ENCODE results near the gene SORCS2.

SORCS2 gene

GRCh38 chr4:7301846-7302630 is 109.7 kb downstream of the SORCS2 start:
- no peak for DNase-seq (ENCODE audit: low read depth, low spot score)

DNA sequence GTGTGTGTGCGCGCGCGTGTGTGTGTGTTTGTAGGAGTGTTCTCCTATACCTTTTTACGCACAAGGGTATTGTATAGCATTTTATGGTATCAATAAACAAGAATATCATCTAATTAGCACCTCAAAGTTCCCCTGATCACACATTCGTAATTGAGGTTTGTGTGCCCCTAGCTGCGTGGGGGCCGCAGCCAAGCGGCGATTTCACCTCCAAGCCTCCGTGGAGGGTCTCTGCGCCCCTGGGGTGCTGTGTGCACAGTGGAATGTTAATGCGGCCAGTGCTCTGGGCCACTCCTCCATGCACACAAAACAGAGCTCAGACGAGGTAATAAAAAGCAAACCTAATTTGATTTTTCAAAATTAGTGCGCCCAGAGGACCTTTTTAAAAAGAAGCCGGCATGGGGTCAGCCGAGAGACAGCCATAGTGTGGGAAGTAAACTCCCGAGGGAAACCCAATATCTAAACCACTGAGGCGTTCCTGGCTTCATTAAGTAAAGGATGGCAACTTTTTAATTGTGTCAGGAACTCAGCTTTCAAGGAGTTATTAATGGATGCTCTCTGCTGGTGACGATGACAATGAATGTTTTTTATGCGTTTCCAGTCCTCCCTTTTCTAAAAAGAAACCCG is 110.6 kb downstream of the SORCS2 start:
- DNase-seq (ENCODE audit: low read depth, low spot score), result no peak

- no peak for DNase-seq (ENCODE audit: low read depth, low spot score)
These were observed 111.2 kb downstream of the SORCS2 start for GRCh38 chr4:7303561-7303960.

DNA sequence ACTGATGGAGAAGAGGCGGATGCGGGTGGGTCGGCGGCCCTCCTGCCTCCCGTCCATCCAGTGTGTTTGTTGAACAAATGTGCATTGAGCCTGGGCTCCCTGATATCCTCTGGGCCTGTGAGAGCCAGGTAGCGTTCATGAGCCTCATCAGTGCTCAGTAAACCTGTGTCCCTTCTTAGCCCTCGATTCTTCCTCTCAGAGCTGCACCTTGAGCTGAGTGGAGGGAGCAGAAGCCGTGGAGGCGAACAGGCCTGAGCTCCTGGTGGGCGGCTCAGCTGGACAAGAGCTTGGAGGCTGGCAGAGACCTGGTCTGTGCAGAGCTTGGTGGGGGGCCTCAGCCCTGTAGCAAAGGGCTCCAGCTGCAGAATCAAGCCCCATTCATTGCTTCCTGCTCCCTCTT is 112.1 kb downstream of the SORCS2 start:
- DNase-seq (ENCODE audit: low read depth, low spot score), result no peak

GRCh38 chr4:7306021-7306965 is 114.0 kb downstream of the SORCS2 start:
- no peak for DNase-seq (ENCODE audit: low read depth, low spot score)

- no peak for DNase-seq (ENCODE audit: low read depth, low spot score)
These were observed 114.6 kb downstream of the SORCS2 start for GRCh38 chr4:7306986-7307385.

GRCh38 chr4:7307394-7308099 is 115.2 kb downstream of the SORCS2 start:
- no peak for DNase-seq (ENCODE audit: low read depth, low spot score)

GRCh38 chr4:7309181-7309580 is 116.8 kb downstream of the SORCS2 start:
- no peak for DNase-seq (ENCODE audit: low read depth, low spot score)

GRCh38 chr4:7309636-7310390 is 117.5 kb downstream of the SORCS2 start:
- no peak for DNase-seq (ENCODE audit: low read depth, low spot score)

GRCh38 chr4:7310451-7310850 is 118.1 kb downstream of the SORCS2 start:
- no peak for DNase-seq (ENCODE audit: low read depth, low spot score)

GRCh38 chr4:7311205-7311604 is 118.9 kb downstream of the SORCS2 start:
- DNase-seq (ENCODE audit: low read depth, low spot score), result no peak

- no peak for DNase-seq (ENCODE audit: low read depth, low spot score)
These were observed 120.4 kb downstream of the SORCS2 start for GRCh38 chr4:7312691-7313090.

DNA sequence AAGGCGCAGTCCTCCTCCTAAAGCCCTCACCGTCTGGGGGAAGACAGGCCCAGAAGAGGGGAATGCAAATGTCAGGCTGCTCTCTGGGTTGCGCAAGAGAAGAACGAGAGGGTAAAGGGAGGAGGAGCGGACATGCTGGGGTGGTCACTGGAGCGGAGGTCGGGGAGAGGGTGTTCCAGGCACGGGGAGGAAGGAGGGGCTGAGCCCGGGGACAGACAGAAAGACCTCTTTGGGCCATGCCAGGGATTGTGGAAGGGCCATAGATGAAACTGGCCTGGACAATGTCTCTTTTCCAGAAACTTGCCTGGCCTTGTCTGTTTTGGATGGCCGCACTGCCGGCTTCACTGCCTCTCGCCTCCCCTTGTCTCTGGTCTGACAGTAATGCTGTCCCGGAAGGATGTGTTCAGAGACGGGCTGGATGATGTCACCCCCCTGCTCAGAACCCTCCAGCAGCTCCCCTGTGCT is 121.0 kb downstream of the SORCS2 start:
- no peak for DNase-seq (ENCODE audit: low read depth, low spot score)

GRCh38 chr4:7313991-7314390 is 121.7 kb downstream of the SORCS2 start:
- no peak for DNase-seq (ENCODE audit: low read depth, low spot score)

- no peak for DNase-seq (ENCODE audit: low read depth, low spot score)
These were observed 122.9 kb downstream of the SORCS2 start for GRCh38 chr4:7315286-7315685.

GRCh38 chr4:7315935-7316334 is 123.6 kb downstream of the SORCS2 start:
- no peak for DNase-seq (ENCODE audit: low read depth, low spot score)

- no peak for DNase-seq (ENCODE audit: low read depth, low spot score)
These were observed 126.7 kb downstream of the SORCS2 start for GRCh38 chr4:7319024-7319423.

DNA sequence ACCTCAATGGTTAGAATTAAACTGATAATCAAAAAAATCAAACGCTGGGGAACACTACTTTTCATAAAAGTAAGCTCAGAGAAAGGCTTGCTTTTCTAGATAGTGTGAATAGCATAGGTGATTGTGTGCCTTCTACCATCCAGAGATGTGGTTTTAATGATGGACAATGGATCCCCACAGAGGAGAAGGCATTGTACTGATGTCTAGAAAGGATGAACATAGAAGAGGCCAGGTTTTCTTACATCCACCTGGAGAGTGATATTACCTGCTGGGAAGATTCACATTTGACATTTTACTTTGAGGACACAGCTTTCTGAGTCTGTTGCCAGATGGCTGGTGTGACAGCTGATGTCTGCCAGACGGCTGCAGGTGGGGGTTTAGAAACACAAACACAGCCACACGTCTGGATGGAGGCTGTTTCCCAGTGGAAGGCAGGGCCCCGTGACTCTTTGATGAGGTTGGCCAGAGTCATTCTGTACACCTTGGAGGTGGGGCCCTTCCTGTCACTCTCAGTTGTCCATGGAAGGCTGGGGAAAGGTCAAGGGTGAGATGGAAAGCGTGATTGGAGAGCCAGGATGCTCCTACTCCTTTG is 128.0 kb downstream of the SORCS2 start:
- DNase-seq (ENCODE audit: low read depth, low spot score), result no peak

DNA sequence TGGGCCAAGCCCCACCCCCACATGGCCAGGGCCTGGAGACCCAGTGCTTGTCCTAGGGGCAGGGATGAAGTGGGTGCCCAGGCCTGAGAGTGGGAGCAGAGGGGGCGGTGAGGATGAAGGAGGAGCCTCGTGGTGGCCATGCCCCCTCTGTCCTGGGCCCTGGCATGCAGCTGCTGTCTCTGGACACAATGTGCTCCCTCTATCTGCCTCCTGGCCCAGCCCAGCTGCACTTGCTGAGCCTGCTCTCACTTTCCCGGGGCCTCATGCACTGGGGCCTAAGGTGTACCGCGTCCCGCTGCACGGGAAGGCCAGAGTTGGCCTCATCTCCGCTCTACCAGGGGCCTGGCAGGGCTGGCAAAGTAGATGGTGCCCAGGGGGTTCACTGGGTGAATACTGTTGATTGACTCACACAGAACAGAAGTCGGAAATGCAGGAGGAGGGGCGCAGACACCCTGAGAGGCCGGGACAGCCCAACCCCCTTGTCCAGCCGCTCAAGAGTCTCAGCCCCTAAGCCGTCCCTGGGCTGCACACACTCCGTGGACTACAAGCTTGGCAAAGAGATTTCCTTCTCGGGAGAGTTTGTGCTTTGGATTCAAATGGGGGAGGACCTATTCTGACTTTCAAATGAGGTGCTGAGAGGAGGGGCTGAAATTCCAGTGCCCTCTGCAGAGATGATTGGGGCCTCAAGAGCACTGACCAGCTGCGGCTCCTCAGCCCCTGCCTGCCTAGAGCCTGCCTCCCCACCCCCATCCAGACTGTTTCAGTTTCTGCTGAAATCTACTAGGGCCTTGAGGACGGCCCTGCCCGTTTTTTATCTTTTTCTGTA is 130.0 kb downstream of the SORCS2 start:
- peak; percentile 73 for DNase-seq (ENCODE audit: low read depth, low spot score)
